ENCODE measurements around the gene CHRNA4. TPM values are rescaled to one million over a fixed set of nuclear protein-coding genes. Genes with fewer than 3 reads are reported as not detected.

The CHRNA4 gene
- total RNA-seq, 4 donors from 2014 or later, result 0.20 TPM; not detected in 3

GRCh38 chr20:63401384-63402110, 40.4 kb upstream of the CHRNA4 start:
- in situ Hi-C loops (cut with MboI; ENCODE audit: low pct_ligation_motif_present in 1 of 4, low pct_unique_long_range_greater_than_20kb in 1 of 4, low sequenced_read_pairs in 3 of 4) (no loop called here), intact Hi-C loops (cut with DNase I; ENCODE audit: low total_unique reads) (no loop called here)
- no peaks in the 10 kb centered on the region for H3K9me3 ChIP-seq
- no peaks in the 10 kb centered on the region for H3K27me3 ChIP-seq
- H3K27ac ChIP-seq, result no peak overlapping the region
- H3K4me3 ChIP-seq, result no peak overlapping the region
- TF ChIP-seq POLR2AphosphoS5 (IDR thresholded peaks at IDR 0.05) (no peak), EP300 (IDR thresholded peaks at IDR 0.05; ENCODE audit: low read depth) (no peak), POLR2A (IDR thresholded peaks at IDR 0.05) (no peak), CTCF (IDR thresholded peaks at IDR 0.05) (no peak)
- H3K4me1 ChIP-seq, result no peaks in the 10 kb centered on the region
- 62 to 74% methylated on average over 2 to 29 of the region's 29 CpGs for WGBS, 2 donors (ENCODE audit: low coverage in 1 of 2)
- H3K36me3 ChIP-seq, result no peaks in the 10 kb centered on the region
- no peak for DNase-seq

DNA sequence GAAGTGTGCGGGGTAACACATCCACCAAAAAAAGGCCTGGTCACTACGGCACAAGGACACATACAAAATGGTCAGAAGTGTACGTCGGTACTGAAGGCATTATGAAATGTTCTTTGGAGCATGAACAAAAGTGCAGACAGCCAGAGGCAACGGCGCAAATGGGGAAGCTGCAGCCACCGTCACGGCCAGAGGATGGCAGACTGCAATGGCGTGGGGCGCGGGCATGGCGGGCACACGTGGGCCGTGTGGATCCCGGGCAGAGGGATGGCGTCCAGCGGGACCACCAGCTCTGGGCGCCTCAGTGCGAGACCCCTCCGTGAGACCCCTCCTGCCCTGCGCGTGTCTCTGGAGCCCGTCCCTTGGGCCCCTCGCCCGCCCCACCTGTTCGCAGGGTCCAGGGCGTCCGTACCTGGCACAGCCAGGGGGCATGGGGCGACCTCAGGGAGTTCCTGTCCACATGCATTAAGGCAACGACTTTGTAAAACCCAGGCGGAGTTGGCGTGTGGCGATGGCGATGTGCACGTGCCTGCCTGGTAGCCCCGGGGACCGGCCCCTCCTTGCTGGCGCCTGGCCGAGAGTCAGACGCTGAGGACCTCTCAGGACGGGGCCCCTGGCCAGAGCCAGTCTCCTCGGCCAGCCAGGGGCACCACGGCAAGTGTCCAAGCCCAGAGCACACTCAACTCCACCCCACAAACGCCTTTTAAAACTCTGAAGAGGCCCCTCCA, 39.5 kb upstream of the CHRNA4 start:
- intact Hi-C loops (cut with DNase I; ENCODE audit: low total_unique reads) (no loop called here), in situ Hi-C loops (cut with MboI; ENCODE audit: low pct_ligation_motif_present in 1 of 4, low pct_unique_long_range_greater_than_20kb in 1 of 4, low sequenced_read_pairs in 3 of 4) (no loop called here)
- Histone ChIP-seq H3K27ac (no peak overlapping the region), H3K36me3 (no peaks in the 10 kb centered on the region), H3K4me3 (no peak overlapping the region), H3K9me3 (no peaks in the 10 kb centered on the region), H3K4me1 (no peaks in the 10 kb centered on the region), H3K27me3 (no peaks in the 10 kb centered on the region)
- no peak for TF ChIP-seq EP300 (IDR thresholded peaks at IDR 0.05; ENCODE audit: low read depth)
- no peak for TF ChIP-seq CTCF (IDR thresholded peaks at IDR 0.05)
- 83 to 84% methylated on average over 4 to 44 of the region's 44 CpGs for WGBS, 2 donors (ENCODE audit: low coverage in 1 of 2)
- DNase-seq, result no peak

DNA sequence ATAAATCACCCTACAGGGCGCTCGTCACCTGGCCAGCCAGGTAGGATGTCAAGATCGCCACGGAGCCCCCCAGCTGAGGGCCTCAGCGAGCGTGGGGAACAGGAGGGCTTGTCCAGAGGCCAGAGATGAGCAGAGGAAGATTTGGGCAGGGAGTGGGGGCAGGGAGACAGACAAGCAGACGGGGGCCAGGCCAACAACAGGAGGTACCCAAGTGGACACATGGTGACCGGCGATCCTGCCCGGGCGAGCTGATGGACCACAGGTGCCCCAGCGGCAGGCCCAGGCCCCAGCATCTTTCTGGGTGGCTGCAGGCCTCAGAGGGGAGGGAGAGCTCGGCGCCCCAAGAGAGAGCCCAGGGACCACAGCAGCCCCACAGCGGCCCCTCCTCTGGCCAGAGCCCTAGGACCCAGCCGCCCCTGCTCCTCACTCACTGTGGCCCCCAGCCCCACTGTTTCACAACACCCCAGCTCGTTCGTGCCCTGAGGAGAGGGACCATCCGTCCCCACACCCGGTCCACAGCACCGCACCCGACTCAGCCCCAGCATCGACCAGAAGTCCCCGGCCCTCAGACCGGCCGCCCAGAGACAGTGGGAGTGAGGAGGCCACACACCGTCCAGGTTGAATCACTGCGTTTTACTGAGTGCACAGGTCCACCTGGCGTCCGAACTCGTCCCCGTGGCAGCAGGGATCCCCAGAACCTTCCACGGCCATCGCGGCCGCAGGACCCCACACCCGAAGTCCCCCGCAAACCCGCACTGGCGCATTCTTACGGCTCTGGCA, 38.6 kb upstream of the CHRNA4 start:
- TF ChIP-seq CTCF (IDR thresholded peaks at IDR 0.05) (no peak), POLR2A (IDR thresholded peaks at IDR 0.05) (no peak), EP300 (IDR thresholded peaks at IDR 0.05; ENCODE audit: low read depth) (no peak), POLR2AphosphoS5 (IDR thresholded peaks at IDR 0.05) (no peak)
- no peak overlapping the region for H3K27ac ChIP-seq
- H3K4me3 ChIP-seq, result no peak overlapping the region
- peaks cover 8% of the 10 kb centered on the region for H3K27me3 ChIP-seq
- in situ Hi-C loops (cut with MboI; ENCODE audit: low pct_ligation_motif_present in 1 of 4, low pct_unique_long_range_greater_than_20kb in 1 of 4, low sequenced_read_pairs in 3 of 4) (no loop called here), intact Hi-C loops (cut with DNase I; ENCODE audit: low total_unique reads) (no loop called here)
- no peaks in the 10 kb centered on the region for H3K9me3 ChIP-seq
- H3K36me3 ChIP-seq, result no peaks in the 10 kb centered on the region
- no peaks in the 10 kb centered on the region for H3K4me1 ChIP-seq
- WGBS, 2 donors (ENCODE audit: low coverage in 1 of 2), result 89% methylated on average over 35 of the region's 41 CpGs; no CpG with 5 or more reads in 1 of the 2 donors
- DNase-seq, result no peak
